Skeletal muscle tissue (tissue), 4 donors: ENCODE data around the gene COL4A4. TPM values are rescaled to one million over a fixed set of nuclear protein-coding genes. Genes with fewer than 3 reads are reported as not detected.
"Not testable (repeated sequence)": the region's sequence is repeated elsewhere in the genome, so short reads cannot be mapped to it uniquely, and the experiment has no call there.

ENCODE experiments used
- H3K27ac ChIP-seq: one replicate; pipeline ENCODE4 v1.7.0; 2013; ENCODE audit warnings: mild to moderate bottlenecking, low read depth, low read length, inconsistent platforms
- H3K27me3 ChIP-seq, 3 donors: one replicate each; pipeline ENCODE4 v1.7.0; 2013; ENCODE audit warnings: low read length in 3 of 3; ENCODE audit not compliant: control insufficient read depth in 3 of 3, insufficient read depth in 3 of 3
- H3K36me3 ChIP-seq, 3 donors: one replicate each; pipeline ENCODE4 v1.7.0; 2013; ENCODE audit warnings: low read length in 3 of 3; ENCODE audit not compliant: control insufficient read depth in 3 of 3, insufficient read depth in 3 of 3
- H3K4me1 ChIP-seq, 3 donors: one replicate each; pipeline ENCODE4 v1.7.0; 2013; ENCODE audit warnings: low read length in 3 of 3, mild to moderate bottlenecking in 3 of 3; ENCODE audit not compliant: control insufficient read depth in 3 of 3, insufficient read depth in 3 of 3
- H3K4me3 ChIP-seq, 3 donors: one replicate each; pipeline ENCODE4 v1.7.0; 2013; ENCODE audit warnings: low read length in 3 of 3
- H3K9ac ChIP-seq, 3 donors: one replicate each; pipeline ENCODE4 v1.7.0; 2013; ENCODE audit warnings: low read length in 3 of 3, mild to moderate bottlenecking in 3 of 3, moderate library complexity in 2 of 3, low read depth in 1 of 3
- H3K9me3 ChIP-seq, 3 donors: one replicate each; pipeline ENCODE4 v1.7.0; 2013; ENCODE audit warnings: low read length in 3 of 3; ENCODE audit not compliant: control insufficient read depth in 3 of 3
- total RNA-seq: library from RNA; depleted of rRNA; stranded (reverse); fragments of >200 nt; gene quantifications from one replicate; pipeline ENCODE4 v1.2.3, GENCODE V29; 2014
- donor health status: Osteomylitis.

COL4A4 gene
- total RNA-seq, 1 donor from 2014 or later = under 0.01 TPM

DNA sequence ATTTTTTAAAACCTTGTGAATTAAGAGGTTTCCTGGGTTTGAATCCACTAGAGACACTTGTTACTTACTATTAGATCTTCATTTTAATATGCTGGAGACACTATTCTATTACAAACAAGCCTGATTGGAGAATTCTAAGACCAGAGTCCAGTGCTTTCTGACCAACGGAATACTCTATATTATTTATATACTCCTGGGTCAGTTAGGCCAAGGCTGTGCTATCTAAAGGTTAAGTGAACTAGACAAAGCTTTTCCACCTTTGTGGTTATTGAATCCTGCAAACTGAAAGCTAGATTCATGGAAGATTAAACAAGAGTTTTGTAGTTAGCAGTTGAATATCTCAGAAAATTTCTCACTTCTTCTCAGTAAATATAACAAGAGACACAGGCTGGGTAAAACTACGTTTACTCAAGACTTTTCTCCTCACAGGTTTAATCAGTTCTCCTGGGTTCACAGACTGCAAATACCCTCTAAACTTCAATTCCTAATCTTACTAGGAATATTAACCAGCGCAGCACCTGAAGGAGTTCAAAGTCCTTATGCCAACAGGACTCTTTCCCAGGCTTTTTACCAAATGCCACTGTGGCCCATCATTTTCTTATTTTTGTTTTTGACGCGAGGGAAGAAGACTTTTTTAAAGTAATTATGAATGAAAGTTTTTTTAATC lies 66.4 kb downstream of the COL4A4 start:
- H3K9me3 ChIP-seq = no peaks in the 10 kb centered on the region
- no peaks in the 10 kb centered on the region for H3K4me1 ChIP-seq
- no peak overlapping the region for H3K9ac ChIP-seq
- peaks cover 4 to 13% (median 7%) of the 10 kb centered on the region in 3 donors for H3K36me3 ChIP-seq
- no peak overlapping the region for H3K4me3 ChIP-seq
- H3K27ac ChIP-seq = no peak overlapping the region
- no peaks in the 10 kb centered on the region for H3K27me3 ChIP-seq

DNA sequence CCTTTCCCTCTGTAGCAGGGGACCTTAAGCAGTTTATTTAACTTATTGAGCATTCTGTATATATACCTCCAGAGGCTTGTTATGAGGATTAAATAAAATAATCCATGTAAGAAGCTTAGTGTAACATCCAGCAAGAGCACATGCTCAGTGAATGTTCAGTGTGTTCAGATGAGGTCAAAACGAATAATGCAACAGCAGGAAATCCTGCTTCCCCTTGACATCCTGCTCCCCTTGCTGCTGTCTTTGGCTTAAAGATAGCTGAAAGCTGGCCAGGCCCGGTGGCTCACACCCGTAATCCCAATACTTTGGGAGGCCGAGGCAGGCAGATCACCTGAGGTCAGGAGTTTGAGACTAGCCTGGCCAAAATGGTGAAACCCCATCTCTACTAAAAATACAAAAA lies 68.7 kb downstream of the COL4A4 start:
- no peaks in the 10 kb centered on the region for H3K9me3 ChIP-seq
- no peak overlapping the region for H3K9ac ChIP-seq
- H3K4me3 ChIP-seq = no peak overlapping the region
- no peak overlapping the region for H3K27ac ChIP-seq
- H3K27me3 ChIP-seq = no peaks in the 10 kb centered on the region
- H3K4me1 ChIP-seq = no peaks in the 10 kb centered on the region
- H3K36me3 ChIP-seq = peaks cover 4 to 13% (median 4%) of the 10 kb centered on the region in 3 donors

DNA sequence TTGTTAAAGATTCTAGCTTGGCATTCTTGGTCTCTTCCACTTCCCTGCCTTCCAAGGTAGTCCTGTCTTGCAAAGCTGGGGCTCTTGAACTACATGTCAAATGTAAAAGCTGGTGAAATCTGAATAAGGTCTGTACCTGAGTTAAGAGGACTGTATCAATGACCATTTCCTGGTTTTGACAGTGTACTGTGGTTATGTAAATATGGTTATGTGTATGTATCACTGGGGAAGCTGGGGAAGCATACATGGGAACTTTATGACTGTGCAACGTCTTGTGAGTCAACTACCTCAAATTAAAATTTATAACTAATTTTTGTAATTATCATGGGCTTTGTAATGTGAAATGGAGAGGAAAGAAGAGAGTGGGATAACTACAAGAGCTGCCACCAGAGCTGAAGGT lies 81.7 kb downstream of the COL4A4 start:
- Histone ChIP-seq H3K4me3 (no peak overlapping the region), H3K9me3 (no peaks in the 10 kb centered on the region), H3K4me1 (no peaks in the 10 kb centered on the region), H3K27me3 (no peaks in the 10 kb centered on the region), H3K9ac (no peak overlapping the region), H3K36me3 (peaks cover 13 to 27% (median 22%) of the 10 kb centered on the region in 3 donors), H3K27ac (no peak overlapping the region)

DNA sequence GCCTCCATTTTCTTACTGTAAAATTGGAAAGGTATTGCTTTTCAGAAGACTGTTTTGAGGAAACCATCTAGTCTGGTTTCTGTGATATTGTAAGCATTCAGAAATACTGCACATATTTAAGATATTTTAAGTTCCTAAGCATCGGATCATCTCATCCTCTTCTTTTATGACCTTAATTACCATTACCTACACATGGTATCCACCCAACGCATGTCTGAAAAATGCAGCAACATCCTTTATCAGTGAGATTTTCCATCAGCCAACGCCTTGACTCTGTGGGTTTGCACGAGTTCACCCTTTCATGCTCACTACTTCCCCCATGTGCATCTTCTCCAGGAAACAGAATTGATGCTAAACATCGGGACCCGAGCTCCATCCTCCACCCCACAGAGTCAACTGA lies 84.3 kb downstream of the COL4A4 start:
- H3K36me3 ChIP-seq = peaks cover 3 to 19% (median 16%) of the 10 kb centered on the region in 3 donors
- H3K9ac ChIP-seq = no peak overlapping the region
- no peaks in the 10 kb centered on the region for H3K4me1 ChIP-seq
- no peaks in the 10 kb centered on the region for H3K27me3 ChIP-seq
- H3K9me3 ChIP-seq = no peaks in the 10 kb centered on the region
- H3K27ac ChIP-seq = no peak overlapping the region
- H3K4me3 ChIP-seq = no peak overlapping the region

DNA sequence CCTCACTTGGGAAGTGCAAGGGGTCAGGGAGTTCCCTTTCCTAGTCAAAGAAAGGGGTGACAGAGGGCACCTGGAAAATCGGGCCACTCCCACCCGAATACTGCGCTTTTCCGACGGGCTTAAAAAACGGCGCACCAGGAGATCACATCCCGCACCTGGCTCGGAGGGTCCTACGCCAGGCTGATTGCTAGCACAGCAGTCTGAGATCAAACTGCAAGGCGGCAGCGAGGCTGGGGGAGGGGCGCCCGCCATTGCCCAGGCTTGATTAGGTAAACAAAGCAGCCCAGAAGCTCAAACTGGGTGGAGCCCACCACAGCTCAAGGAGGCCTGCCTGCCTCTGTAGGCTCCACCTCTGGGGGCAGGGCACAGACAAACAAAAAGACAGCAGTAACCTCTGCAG lies 98.9 kb downstream of the COL4A4 start:
- H3K36me3 ChIP-seq, H3K27ac ChIP-seq, H3K9me3 ChIP-seq, H3K4me3 ChIP-seq, H3K4me1 ChIP-seq, H3K9ac ChIP-seq, H3K27me3 ChIP-seq: not testable (repeated sequence)

DNA sequence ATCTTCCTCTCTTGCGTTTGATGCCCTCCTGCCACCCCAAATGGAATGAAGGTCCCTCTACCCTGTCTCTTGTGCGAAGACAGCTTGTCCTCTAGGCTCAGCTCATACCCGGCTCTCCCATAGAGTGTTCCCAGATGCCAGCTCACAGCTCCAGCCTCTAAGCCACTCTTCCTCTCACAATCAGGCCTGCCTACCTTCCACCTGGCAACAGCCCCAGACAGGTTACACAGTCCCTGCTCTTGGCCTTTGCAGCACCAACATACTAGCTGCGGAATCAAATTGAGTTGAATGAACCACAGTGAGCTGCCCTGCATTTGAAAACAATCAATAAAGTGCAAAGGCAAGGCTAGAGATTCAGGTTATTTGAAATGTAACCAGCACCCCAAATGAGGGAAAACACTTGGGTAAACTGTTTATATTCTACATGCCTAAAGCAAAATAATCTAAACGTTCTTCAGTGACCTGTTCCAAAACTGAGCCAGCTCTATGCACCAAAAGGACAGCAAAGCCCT lies 105.1 kb downstream of the COL4A4 start:
- H3K9ac ChIP-seq = no peak overlapping the region
- H3K4me1 ChIP-seq = no peaks in the 10 kb centered on the region
- H3K27ac ChIP-seq = no peak overlapping the region
- H3K27me3 ChIP-seq = no peaks in the 10 kb centered on the region
- H3K9me3 ChIP-seq = no peaks in the 10 kb centered on the region
- H3K4me3 ChIP-seq = no peak overlapping the region
- H3K36me3 ChIP-seq = peaks cover 10 to 19% (median 15%) of the 10 kb centered on the region in 3 donors

DNA sequence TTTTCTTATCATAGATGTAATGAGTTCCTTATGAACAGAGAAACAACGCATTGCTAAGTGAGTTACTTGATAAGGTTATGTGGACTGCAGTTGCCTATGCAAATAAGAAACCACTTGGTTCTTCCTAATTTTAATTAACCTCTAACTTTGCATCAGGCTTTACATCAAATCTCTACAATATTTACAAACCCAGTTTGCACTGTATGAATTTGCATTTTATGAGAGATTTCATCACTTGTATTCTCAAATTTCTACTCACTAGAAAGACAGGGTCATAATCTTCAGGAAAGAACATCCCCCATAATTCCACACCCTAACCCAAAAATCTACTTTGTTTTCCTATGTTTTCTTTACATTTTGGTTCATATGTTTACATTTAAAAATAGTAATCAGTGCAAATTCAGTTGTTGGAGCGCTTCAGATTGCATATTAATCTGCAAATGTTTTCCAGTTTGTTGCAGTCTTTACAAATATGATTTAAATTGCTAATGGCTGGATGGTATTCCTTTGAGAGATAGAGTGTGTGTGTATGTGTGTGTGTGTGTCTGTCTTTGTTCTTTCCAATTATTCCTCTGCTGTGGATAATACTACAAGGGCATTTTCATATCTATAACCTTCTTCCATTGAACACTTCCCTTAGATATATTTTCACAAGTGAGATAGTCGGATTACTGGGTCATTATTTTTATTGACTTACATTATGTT lies 106.1 kb downstream of the COL4A4 start:
- no peak overlapping the region for H3K27ac ChIP-seq
- no peaks in the 10 kb centered on the region for H3K9me3 ChIP-seq
- no peaks in the 10 kb centered on the region for H3K27me3 ChIP-seq
- no peak overlapping the region for H3K4me3 ChIP-seq
- no peaks in the 10 kb centered on the region for H3K4me1 ChIP-seq
- H3K36me3 ChIP-seq = peaks cover 10 to 19% (median 15%) of the 10 kb centered on the region in 3 donors
- no peak overlapping the region for H3K9ac ChIP-seq

DNA sequence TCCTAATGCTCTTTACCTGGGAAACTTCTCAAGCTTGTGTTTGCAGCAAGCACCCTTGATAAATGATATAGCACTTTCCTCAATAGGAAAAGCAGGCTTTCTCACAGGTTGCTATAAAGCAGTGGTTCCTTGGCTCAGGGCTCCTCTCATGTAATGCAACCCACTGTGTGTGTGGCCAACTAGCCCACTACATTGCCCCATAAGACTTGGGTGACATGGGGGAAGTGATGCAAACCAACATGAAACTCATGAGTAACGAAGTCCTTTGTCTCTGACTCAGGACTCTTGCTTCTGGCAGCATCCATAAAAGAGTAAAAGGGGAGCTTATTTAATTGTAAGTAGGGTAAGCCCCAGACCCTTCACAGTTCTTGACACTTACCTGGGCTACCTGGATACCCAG lies 106.9 kb downstream of the COL4A4 start:
- Histone ChIP-seq H3K9ac (no peak overlapping the region), H3K9me3 (no peaks in the 10 kb centered on the region), H3K36me3 (peaks cover 10 to 19% (median 19%) of the 10 kb centered on the region in 3 donors), H3K4me1 (no peaks in the 10 kb centered on the region), H3K27me3 (no peaks in the 10 kb centered on the region), H3K27ac (no peak overlapping the region), H3K4me3 (no peak overlapping the region)

DNA sequence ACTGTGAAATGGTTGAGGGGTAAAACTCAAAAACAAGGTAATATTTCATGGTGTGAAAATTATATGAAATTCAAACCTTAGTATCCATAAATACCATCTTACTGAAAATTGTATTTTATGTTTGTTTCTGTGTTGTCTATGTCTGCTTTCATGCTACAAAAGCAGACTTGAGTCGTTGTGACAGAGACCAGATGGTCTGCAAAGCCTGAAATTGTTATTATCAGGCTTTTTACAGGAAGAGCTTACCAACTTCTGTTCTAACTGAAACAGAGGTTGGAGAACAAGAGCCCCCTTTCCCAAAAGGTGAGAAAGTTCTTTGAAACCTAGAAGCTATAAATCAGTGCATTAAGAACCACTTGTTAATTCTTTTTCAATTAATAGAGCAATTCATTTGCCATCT lies 110.0 kb downstream of the COL4A4 start:
- no peak overlapping the region for H3K9ac ChIP-seq
- no peak overlapping the region for H3K4me3 ChIP-seq
- H3K4me1 ChIP-seq = no peaks in the 10 kb centered on the region
- H3K27ac ChIP-seq = no peak overlapping the region
- no peaks in the 10 kb centered on the region for H3K9me3 ChIP-seq
- H3K27me3 ChIP-seq = no peaks in the 10 kb centered on the region
- peaks cover 9 to 41% (median 35%) of the 10 kb centered on the region in 3 donors for H3K36me3 ChIP-seq

DNA sequence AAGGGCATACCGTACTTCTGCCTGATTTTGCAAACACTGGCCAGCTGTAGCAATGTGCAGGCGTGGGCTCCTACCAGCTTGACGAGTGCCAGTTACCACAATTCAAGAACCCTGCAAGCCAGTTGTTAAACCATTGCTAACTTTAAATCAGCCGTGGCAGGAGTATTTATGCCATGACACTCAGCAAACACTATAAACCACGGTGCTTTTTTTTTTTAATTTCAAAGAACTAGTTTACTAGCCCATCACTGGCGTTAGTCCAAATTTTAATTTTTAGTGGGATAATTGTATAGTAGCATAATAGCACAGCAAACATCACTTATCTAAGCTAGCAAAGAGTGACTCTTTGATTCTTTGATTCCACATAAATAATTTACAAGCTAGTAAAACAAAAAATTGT lies 111.1 kb downstream of the COL4A4 start:
- Histone ChIP-seq H3K9me3 (no peaks in the 10 kb centered on the region), H3K27me3 (no peaks in the 10 kb centered on the region), H3K9ac (no peak overlapping the region), H3K4me3 (no peak overlapping the region), H3K27ac (no peak overlapping the region), H3K36me3 (peaks cover 7 to 42% (median 35%) of the 10 kb centered on the region in 3 donors), H3K4me1 (no peaks in the 10 kb centered on the region)
